Pancreas (tissue), 10 donors: ENCODE data around the gene USP3. TPM values are rescaled to one million over a fixed set of nuclear protein-coding genes. Genes with fewer than 3 reads are reported as not detected.

Source experiments
- ATAC-seq, 4 donors: fragments of 200-7000 bp; cut with Tn5 transposase; one replicate each; pipeline versions ENCODE4 v1.8.0 to v1.9.1; 2020; ENCODE audit warnings: mild to moderate bottlenecking in 4 of 4, moderate library complexity in 4 of 4
- DNase-seq, 6 donors: peaks; one replicate each; pipeline ENCODE4 v3.0.0-alpha.2; 2020
- FAIRE-seq: peaks from 2 replicates; lab custom pipeline; 2012; peaks lifted over from hg19 to GRCh38; lab: Jason Lieb, UNC
- H3K27ac ChIP-seq, 4 donors: fragments of 200-600 bp; sonication (generic); 1 replicate in 3 of 4; 2 replicates in 1 of 4; pipeline versions ENCODE4 v1.5.0 to v1.8.0; 2020
- H3K27me3 ChIP-seq, 4 donors: fragments of 200-600 bp; one replicate each; pipeline ENCODE4 v1.8.0; 2021
- H3K36me3 ChIP-seq, 3 donors: fragments of 200-600 bp; sonication (generic) in 1 of 3; one replicate each; pipeline versions ENCODE4 v1.5.0 to v1.8.0; 2020 to 2021
- H3K4me1 ChIP-seq, 3 donors: fragments of 200-600 bp; one replicate each; pipeline ENCODE4 v1.8.0; 2021
- H3K4me3 ChIP-seq, 4 donors: fragments of 200-600 bp; sonication (generic) in 2 of 4; one replicate each; pipeline versions ENCODE4 v1.5.0 to v1.8.0; 2020 to 2021
- H3K9me3 ChIP-seq, 4 donors: fragments of 200-600 bp; one replicate each; pipeline ENCODE4 v1.8.0; 2021
- WGBS, 2 donors: extraction: QIAGEN DNeasy Blood & Tissue Kit; methylation state at CpG; one replicate each; pipeline ENCODE4 v1.1.7; 2013; 5-methylcytosine and 5-hydroxymethylcytosine counted together
- intact Hi-C, 3 donors: fragments of 100-400 bp; cut with DNase I; formaldehyde crosslinking; loops; one replicate each; pipeline versions ENCODE4 v1.11.1 to v1.14.2; 2022
- polyA plus RNA-seq, 2 donors: library from polyadenylated mRNA; stranded (reverse); fragments of 200-250 nt; gene quantifications; one replicate each; pipeline ENCODE4 v1.2.3, GENCODE V29; 2013
- total RNA-seq, 6 donors: library from RNA; stranded (reverse); fragmentation: NEBNext Ultra II Directional in 4 of 6; extraction: Animal tissue kit (Norgen Biotek cat#: 25700) in 4 of 6; gene quantifications; one replicate each; pipeline versions ENCODE4 v1.2.1 to v1.2.4, GENCODE V29; 2021 to 2023
- TF ChIP-seq, protein P1 (sequence below), 4 donors: fragments of 200-600 bp; sonication (generic) in 3 of 4; IDR thresholded peaks; one replicate each; pipeline versions ENCODE4 v1.5.0 to v1.8.0; 2021; ENCODE audit warnings: antibody characterized with exemption in 4 of 4
- donor health status: healthy with polysubstance abuse.
- donor health status: DM: no; HTN: no; CAD: no; lungs with moderate emphysema.
- donor health status: DM: no; HTN: no; CAD: no.
- donor health status: control.
- donor health status: control.
- donor health status: Bipolar disorder and iron deficiency.
- donor health status: DM: yes; HTN: yes; CAD: no.
- donor health status: DM: no; HTN: no; CAD: no.
- donor health status: DM: no; HTN: no; CAD: no.
- donor health status: DM: yes; HTN: yes; CAD: no.

USP3 gene
- total and polyA plus RNA-seq, 8 donors: 28.5 to 50.8 (median 41.2) TPM

- ATAC-seq: no peak
- Histone ChIP-seq H3K27ac (no peak overlapping the region), H3K27me3 (no peaks in the 10 kb centered on the region), H3K4me3 (no peak overlapping the region), H3K9me3 (no peaks in the 10 kb centered on the region), H3K4me1 (no peaks in the 10 kb centered on the region), H3K36me3 (peaks cover 0 to 32% (median 5%) of the 10 kb centered on the region in 3 donors)
- no peak for FAIRE-seq
- no peak for DNase-seq
- TF ChIP-seq, protein P1, sequence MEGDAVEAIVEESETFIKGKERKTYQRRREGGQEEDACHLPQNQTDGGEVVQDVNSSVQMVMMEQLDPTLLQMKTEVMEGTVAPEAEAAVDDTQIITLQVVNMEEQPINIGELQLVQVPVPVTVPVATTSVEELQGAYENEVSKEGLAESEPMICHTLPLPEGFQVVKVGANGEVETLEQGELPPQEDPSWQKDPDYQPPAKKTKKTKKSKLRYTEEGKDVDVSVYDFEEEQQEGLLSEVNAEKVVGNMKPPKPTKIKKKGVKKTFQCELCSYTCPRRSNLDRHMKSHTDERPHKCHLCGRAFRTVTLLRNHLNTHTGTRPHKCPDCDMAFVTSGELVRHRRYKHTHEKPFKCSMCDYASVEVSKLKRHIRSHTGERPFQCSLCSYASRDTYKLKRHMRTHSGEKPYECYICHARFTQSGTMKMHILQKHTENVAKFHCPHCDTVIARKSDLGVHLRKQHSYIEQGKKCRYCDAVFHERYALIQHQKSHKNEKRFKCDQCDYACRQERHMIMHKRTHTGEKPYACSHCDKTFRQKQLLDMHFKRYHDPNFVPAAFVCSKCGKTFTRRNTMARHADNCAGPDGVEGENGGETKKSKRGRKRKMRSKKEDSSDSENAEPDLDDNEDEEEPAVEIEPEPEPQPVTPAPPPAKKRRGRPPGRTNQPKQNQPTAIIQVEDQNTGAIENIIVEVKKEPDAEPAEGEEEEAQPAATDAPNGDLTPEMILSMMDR (IDR thresholded peaks at IDR 0.05): no peak
- intact Hi-C loops: no loop called here
Observed at GRCh38 chr15:63573533-63573932, 69.1 kb downstream of the USP3 start.

- intact Hi-C loops: no loop called here
- Histone ChIP-seq H3K36me3 (peaks cover 0 to 25% (median 2%) of the 10 kb centered on the region in 3 donors), H3K4me3 (no peak overlapping the region), H3K4me1 (no peaks in the 10 kb centered on the region), H3K27ac (no peak overlapping the region), H3K27me3 (no peaks in the 10 kb centered on the region), H3K9me3 (no peaks in the 10 kb centered on the region)
- ATAC-seq: no peak
- WGBS, 2 donors: 59 to 68% methylated on average over 1 of the region's 1 CpG
- TF ChIP-seq, protein P1 (IDR thresholded peaks at IDR 0.05): no peak
- DNase-seq: no peak
- no peak for FAIRE-seq
Observed at GRCh38 chr15:63575312-63575711, 70.9 kb downstream of the USP3 start.

DNA sequence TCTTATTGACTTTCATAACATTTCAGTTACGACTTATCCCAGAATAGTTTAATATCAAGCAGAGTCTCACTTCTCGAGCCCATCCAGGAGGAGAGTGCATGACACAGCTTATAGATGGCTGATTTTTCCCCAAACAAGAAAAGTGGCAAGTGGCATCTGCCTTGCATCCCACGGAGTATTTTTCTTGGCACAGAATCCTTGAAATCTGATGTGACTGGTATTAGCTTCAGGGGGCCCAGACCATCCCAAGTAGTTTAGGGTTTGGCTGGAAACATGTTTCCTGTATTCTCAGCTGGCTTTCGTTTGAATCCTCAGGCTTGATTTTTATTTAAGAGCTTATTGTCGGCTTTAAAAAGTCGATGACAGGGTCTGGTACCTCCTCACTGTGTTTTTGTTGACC is 72.0 kb downstream of the USP3 start:
- H3K36me3 ChIP-seq: peaks cover 0 to 17% (median 0%) of the 10 kb centered on the region in 3 donors
- TF ChIP-seq, protein P1 (IDR thresholded peaks at IDR 0.05): no peak
- no peak for DNase-seq
- FAIRE-seq: no peak
- 75 to 77% methylated on average over 6 of the region's 6 CpGs for WGBS, 2 donors
- H3K9me3 ChIP-seq: no peaks in the 10 kb centered on the region
- intact Hi-C loops: no loop called here
- no peak overlapping the region for H3K4me3 ChIP-seq
- no peaks in the 10 kb centered on the region for H3K4me1 ChIP-seq
- H3K27ac ChIP-seq: no peak overlapping the region
- ATAC-seq: no peak
- no peaks in the 10 kb centered on the region for H3K27me3 ChIP-seq

- Histone ChIP-seq H3K36me3 (peaks cover 0 to 6% (median 0%) of the 10 kb centered on the region in 3 donors), H3K27me3 (no peaks in the 10 kb centered on the region), H3K27ac (no peak overlapping the region), H3K4me3 (no peak overlapping the region), H3K9me3 (no peaks in the 10 kb centered on the region), H3K4me1 (peaks cover 0 to 3% (median 1%) of the 10 kb centered on the region in 3 donors)
- DNase-seq: no peak
- no peak for ATAC-seq
- intact Hi-C loops: no loop called here
- TF ChIP-seq, protein P1 (IDR thresholded peaks at IDR 0.05): no peak
- FAIRE-seq: no peak
Observed at GRCh38 chr15:63582179-63582578, 77.8 kb downstream of the USP3 start.

DNA sequence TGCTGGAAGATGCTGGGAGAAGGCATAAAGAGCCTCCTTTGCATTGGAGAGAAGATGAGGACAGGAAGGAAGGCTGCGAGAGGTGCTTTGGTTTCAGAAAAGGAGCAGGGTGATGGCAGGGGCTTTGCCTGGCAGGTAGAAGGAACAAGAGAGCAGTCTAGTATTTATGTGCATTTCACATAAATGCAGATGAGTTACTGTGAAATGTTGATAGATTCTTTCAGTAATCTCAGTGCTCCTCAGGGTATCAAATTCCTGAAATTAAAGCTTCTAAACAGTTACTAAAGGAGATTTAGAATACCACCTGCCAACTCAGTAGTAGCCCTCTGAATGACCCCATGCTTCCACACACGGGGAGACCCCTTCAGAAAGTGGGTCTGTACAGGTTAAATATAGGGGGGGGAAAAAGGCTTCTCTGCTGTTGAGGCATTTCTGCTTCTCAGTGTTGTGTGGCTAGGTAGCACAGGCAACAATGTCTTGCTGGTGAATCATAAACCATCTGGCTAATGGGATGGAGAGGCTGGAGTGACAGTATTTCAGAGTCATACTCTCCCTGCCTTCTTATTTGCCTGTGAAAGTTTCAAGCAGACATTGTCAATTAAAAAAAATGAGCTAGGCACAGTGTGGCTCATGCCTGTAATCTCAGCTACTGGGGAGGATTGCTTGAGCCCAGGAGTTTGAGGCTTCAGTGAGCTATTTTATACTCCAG is 78.5 kb downstream of the USP3 start:
- WGBS, 2 donors: 88 to 89% methylated on average over 2 of the region's 2 CpGs
- Histone ChIP-seq H3K27ac (no peak overlapping the region), H3K27me3 (no peaks in the 10 kb centered on the region), H3K36me3 (peaks cover 0 to 6% (median 0%) of the 10 kb centered on the region in 3 donors), H3K4me1 (peaks cover 5 to 10% (median 8%) of the 10 kb centered on the region in 3 donors), H3K9me3 (no peaks in the 10 kb centered on the region), H3K4me3 (no peak overlapping the region)
- DNase-seq (no peak), ATAC-seq (no peak), FAIRE-seq (no peak)
- intact Hi-C loops: no loop called here
- TF ChIP-seq, protein P1 (IDR thresholded peaks at IDR 0.05): no peak
